GM12873 (cell line): Measurements from ENCODE around the gene E4F1.

Source experiments
- TF ChIP-seq, protein P1 (sequence below): IDR thresholded peaks from 2 replicates; pipeline ENCODE4 v1.5.1; 2012; ENCODE audit warnings: low read depth, mild to moderate bottlenecking, moderate library complexity, low read length, control low read depth; ENCODE audit not compliant: insufficient read depth; ENCODE audit errors: missing control alignments

E4F1 gene

DNA sequence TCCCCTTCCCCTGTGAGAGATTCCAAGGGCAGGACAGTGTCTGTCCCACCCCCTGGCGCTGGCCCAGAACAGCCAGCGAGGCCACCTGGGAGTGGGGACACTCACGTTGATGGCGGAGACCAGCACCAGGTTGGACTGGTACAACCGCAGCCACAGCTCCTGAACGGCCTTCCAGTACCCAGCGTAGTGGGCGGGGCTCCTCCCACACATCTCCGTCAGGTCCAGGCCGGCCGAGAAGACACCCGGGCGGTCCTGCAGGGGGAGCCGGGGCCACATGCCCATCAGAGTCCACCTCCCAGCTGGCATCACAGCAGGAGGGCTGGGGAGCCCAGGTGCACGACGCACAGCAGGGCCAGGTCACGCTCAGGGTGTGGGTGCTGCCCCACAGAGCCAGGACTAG lies 20.9 kb downstream of the E4F1 start:
- TF ChIP-seq, protein P1, sequence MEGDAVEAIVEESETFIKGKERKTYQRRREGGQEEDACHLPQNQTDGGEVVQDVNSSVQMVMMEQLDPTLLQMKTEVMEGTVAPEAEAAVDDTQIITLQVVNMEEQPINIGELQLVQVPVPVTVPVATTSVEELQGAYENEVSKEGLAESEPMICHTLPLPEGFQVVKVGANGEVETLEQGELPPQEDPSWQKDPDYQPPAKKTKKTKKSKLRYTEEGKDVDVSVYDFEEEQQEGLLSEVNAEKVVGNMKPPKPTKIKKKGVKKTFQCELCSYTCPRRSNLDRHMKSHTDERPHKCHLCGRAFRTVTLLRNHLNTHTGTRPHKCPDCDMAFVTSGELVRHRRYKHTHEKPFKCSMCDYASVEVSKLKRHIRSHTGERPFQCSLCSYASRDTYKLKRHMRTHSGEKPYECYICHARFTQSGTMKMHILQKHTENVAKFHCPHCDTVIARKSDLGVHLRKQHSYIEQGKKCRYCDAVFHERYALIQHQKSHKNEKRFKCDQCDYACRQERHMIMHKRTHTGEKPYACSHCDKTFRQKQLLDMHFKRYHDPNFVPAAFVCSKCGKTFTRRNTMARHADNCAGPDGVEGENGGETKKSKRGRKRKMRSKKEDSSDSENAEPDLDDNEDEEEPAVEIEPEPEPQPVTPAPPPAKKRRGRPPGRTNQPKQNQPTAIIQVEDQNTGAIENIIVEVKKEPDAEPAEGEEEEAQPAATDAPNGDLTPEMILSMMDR, result no peak

DNA sequence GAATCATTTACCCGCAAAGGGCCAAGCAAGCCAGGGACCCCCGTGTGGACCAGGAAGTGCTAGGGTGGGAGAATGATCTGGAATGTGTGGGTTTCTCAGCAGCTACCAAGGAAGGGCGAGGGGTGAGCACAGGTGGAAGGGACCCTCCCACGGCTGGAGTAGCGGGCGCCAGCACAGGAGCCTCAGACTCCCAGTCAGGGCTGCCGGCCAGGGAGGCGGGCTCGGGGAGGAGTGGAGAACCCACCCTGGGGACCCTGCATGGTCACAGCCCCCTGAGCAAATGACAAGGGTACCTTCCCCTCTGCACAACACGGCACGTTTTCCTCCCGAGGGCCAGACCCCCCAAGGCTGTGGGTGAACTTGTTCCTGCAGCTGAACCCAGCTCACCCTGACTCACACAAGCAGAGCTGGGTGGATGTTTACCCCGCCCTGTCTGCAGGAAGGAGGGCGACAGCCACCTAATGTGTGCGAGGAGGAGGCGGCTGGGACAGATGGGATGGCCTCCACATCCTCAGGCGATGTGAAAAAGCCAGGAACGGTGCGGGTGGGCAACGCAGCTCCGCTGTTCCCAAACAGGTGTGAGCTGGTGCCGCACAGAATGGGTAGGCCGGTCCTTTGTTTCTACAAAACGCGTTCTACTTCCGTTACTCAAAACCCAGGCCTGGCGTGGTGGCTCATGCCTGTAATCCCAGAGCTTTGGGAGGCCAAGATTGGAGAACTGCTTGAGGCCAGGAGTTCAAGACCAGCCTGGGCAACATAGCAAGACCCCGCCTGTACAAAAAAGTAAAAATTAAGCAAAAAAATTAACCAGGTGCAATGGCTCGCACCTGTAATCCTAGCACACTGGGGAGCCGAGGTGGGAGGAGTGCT lies 21.8 kb downstream of the E4F1 start:
- TF ChIP-seq, protein P1, result no peak

DNA sequence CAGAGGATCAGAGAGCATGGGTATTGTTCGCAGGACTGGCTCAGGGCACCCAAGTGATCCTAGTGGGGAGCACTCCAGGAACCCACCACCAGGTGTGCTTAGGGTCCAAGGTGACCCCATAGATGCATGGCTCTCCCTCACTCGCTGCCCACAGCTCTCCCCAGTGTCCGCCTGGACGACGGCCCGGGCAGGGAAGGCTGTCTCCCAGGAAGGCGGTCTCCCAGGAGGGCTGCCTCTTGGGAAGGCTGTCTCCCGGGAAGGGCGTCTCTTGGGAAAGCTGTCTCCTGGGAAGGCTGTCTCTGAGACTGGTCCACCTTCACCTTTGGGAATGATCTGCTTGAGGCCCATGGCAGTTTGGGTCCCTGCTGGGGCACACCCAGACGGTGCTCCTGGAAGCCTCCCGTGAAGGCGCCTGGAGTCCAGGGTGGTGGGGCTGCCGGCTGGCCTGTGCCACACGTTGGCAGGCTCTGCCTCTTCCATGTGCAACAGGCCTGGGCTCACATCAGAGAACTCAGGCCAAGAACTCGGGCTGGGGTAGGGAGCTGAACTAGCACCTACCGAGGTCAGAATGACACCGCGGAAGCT lies 23.0 kb downstream of the E4F1 start:
- TF ChIP-seq, protein P1, result no peak

DNA sequence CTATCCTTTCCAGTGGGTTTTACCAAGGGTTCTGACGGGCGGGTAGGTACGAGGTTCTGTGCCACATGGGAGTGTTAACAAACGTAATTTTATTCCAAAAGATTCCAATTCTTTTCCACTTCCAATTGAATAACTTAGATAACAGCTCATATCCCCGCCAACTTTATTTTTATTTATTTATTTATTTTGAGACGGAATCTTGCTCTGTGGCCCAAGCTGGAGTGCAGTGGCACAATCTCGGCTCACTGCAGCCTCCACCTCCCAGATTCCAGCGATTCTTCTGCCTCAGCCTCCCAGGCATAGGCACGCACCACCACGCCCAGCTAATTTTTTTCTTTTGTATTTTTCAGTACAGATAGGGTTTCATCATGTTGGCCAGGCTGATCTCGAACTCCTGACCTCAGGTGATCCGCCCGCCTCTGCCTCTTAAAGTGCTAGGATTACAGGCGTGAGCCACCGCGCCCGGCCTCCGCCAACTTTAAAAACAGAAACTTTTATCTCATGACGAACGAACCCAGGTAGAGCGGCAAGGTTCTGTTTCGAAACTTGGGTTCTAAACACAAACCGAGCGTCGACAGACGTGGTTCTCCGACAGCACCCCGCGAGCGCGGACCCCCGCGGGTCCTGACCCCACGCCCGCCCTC lies 27.4 kb downstream of the E4F1 start:
- TF ChIP-seq, protein P1, result no peak

DNA sequence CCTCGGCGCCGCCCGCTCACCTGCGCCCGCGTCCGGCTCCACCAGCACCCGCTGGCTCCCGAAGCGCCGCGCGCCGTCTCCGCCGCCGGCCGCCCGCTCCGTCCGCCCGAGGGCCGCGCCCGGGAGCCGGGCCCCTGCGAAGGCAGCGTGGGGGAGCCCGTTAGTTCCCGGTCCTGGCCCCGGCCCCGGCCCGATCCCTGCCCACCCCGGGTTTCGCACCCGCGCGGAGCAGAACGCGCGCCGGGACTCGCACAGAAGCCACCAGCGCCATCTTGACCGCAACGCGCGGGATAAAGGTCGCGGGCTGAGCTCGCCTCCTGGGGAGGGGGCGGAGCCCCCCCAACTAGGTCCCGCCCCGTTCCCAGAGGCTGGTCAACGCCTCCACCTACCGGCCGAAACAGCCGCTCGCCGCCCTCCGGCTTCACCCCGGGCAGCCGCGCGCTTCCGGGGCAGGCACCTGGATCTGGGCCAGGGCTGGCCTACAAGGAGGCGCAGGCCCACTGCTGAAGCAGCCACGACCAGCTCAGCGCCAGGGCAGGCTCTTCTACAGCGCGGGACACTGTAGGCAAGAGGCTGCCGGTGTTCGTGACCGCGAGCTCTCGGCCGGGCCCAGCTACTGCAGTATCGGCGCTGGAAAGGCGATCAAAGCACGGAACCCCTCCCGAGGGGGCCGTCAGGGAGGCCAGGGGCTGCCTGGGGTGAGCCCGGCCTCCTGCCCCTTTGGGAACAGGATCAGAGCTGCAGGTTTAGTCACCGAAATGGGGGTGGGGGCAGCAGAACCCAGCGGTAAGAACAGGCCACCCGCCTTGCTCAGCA lies 28.1 kb downstream of the E4F1 start, which contains the start of gene ECI1:
Gene ECI1 (minus strand): TSS at position 292 of the 816 bp plus-strand sequence. CDS start 21 bp downstream, at position 271.
- TF ChIP-seq, protein P1, result peak; percentile 63

DNA sequence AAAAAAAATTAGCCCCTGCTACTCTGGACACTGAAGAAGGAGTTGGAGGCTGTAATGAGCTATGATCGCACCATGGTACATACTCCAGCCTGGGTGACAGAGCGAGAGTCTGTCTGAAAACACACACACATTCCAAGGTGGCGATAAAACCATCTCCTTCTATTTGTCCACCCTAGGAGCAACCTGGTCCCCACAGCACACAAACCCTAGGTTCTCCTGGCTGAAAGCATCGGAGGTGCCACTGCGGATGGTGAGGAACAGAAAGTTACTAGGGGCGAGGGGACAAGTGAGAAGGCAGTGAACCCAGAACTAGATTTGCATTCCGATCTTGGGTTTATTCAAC lies 29.4 kb downstream of the E4F1 start:
- TF ChIP-seq, protein P1, result no peak

DNA sequence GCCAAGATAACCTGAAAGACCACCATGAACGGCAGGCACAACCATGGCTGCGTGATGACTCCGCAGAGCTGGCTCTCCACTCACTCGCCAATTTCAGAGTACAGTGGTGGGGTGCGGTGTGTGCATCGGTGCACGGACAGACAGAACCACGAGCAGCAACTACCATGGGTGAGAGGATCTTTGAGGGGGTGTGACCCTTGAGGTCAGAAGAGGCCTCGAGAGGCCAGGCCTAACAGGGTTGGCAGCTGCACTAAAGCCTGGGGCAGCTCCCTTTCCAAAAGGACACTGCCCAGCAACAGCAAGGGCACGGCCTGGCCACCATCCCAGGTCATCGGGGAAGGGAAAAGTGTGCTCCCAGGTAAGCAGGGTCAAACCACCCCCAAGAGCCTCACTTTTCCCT lies 29.9 kb downstream of the E4F1 start:
- TF ChIP-seq, protein P1, result no peak
